ENCODE data around the gene DIAPH1.

DNA sequence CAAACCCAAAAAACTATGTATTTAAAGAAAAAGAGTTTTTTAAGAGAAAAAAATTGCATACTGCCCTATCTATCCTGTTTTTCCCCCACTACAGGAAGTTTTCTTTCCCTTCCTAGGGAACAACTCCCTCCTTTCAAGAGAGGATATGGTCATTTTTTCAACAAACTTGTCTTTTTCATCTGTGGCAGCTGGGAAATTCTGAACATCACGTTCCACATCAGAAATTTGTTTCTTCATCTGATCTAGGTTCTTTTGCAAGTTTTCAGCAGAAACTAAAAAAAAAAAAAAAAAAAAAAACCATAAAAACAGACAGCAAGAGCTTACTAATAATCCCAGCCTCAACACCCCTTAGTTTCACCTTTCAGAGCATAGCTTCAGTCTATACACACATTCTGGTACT is 91.4 kb downstream of the DIAPH1 start:
- TF ChIP-seq POLR2A (IDR thresholded peaks at IDR 0.05) = no peak
- TF ChIP-seq, protein P1, sequence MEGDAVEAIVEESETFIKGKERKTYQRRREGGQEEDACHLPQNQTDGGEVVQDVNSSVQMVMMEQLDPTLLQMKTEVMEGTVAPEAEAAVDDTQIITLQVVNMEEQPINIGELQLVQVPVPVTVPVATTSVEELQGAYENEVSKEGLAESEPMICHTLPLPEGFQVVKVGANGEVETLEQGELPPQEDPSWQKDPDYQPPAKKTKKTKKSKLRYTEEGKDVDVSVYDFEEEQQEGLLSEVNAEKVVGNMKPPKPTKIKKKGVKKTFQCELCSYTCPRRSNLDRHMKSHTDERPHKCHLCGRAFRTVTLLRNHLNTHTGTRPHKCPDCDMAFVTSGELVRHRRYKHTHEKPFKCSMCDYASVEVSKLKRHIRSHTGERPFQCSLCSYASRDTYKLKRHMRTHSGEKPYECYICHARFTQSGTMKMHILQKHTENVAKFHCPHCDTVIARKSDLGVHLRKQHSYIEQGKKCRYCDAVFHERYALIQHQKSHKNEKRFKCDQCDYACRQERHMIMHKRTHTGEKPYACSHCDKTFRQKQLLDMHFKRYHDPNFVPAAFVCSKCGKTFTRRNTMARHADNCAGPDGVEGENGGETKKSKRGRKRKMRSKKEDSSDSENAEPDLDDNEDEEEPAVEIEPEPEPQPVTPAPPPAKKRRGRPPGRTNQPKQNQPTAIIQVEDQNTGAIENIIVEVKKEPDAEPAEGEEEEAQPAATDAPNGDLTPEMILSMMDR (IDR thresholded peaks at IDR 0.05) = no peak

All from Peyer's patch (tissue), 4 donors.